ENCODE measurements around the gene PIK3C2G.
"Not testable (repeated sequence)": the region's sequence is repeated elsewhere in the genome, so short reads cannot be mapped to it uniquely, and the experiment has no call there.

The PIK3C2G gene, protein sequence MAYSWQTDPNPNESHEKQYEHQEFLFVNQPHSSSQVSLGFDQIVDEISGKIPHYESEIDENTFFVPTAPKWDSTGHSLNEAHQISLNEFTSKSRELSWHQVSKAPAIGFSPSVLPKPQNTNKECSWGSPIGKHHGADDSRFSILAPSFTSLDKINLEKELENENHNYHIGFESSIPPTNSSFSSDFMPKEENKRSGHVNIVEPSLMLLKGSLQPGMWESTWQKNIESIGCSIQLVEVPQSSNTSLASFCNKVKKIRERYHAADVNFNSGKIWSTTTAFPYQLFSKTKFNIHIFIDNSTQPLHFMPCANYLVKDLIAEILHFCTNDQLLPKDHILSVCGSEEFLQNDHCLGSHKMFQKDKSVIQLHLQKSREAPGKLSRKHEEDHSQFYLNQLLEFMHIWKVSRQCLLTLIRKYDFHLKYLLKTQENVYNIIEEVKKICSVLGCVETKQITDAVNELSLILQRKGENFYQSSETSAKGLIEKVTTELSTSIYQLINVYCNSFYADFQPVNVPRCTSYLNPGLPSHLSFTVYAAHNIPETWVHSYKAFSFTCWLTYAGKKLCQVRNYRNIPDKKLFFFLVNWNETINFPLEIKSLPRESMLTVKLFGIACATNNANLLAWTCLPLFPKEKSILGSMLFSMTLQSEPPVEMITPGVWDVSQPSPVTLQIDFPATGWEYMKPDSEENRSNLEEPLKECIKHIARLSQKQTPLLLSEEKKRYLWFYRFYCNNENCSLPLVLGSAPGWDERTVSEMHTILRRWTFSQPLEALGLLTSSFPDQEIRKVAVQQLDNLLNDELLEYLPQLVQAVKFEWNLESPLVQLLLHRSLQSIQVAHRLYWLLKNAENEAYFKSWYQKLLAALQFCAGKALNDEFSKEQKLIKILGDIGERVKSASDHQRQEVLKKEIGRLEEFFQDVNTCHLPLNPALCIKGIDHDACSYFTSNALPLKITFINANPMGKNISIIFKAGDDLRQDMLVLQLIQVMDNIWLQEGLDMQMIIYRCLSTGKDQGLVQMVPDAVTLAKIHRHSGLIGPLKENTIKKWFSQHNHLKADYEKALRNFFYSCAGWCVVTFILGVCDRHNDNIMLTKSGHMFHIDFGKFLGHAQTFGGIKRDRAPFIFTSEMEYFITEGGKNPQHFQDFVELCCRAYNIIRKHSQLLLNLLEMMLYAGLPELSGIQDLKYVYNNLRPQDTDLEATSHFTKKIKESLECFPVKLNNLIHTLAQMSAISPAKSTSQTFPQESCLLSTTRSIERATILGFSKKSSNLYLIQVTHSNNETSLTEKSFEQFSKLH (N-terminal part only)

DNA sequence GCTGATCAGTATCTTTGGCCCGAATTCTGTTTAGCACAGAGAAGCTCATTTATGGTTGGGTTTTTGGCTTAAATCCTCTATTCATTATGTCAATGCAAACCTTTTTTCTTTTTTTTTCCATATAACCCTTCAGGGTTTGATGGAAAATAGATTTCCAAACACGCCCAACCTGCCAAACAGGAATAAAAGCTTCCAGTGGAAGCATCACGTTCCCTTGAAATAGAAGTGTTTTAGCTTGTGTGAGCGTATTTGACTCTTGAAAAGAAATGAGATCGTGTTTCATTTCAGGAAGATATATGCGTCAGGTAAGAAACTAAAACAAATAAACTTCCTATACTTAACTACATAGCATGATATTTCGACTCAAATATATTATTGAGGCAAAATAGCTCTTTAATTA, at the start of gene PIK3C2G:
PIK3C2G (plus strand) TSS at position 246 of the 400 bp plus-strand sequence. CDS start 20,564 bp downstream, outside the sequence.
- DNase-seq, result no peak

- DNase-seq, result no peak
Observed at GRCh38 chr12:18217966-18218365, 43.4 kb upstream of the PIK3C2G start.

DNA sequence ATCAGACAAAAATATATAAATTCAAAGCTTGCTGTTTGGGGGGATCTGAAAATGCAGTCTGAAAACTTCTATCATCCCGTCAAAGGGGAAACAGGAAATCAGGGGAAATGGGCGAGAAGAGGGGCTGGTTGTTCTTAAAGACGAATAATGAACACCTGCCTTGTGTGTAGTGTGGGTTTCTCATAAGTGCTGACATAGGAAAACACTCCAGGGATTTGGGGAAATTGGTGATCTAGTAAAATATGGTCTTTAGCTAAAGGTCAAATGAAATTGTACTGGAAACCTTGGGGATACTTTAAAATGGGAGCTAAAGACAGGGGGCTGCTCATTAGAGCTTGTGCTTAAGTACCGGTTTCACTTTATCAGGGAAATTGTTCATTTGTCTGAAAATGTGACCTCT, 39.6 kb upstream of the PIK3C2G start:
- DNase-seq, result no peak

GRCh38 chr12:18222699-18223098, 38.6 kb upstream of the PIK3C2G start:
- DNase-seq, result no peak

DNA sequence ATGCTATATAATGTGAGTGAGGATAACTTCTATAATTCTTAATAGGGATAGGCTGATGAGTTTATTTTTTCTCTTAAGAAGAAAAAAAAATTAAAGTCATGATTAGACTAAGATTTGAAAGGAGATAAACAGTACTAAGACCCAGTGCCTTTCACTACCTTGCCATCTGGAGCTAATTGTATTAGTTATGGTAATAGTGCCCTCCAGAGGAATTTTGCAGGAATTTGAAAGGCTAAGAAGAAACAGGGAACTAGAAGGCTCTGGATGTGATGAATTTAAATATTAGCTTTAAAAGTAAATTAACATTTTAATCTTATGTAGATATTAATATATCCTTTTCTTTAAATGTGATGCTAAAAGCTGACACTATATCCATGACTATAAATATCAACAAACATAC, 36.6 kb upstream of the PIK3C2G start:
- no peak for DNase-seq

DNA sequence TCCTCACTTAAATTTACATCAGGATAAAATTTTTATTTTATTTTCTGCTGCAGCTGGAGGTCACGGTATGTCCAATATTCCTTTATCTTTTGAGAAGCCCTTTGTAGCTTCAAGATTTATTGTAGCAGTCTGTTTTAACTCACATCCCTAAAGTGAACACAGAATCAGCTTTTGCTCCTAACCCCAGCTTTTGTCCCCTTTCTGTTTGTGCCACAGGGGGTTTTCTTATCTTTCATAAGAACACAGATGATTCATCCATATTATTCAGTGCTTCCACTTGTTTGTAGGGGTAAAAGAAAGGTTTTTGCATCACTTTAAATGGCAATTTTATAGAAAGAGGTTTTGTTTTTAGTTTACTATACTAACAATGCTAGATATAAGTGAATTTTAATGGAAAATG, 21.8 kb upstream of the PIK3C2G start:
- DNase-seq, result no peak

DNA sequence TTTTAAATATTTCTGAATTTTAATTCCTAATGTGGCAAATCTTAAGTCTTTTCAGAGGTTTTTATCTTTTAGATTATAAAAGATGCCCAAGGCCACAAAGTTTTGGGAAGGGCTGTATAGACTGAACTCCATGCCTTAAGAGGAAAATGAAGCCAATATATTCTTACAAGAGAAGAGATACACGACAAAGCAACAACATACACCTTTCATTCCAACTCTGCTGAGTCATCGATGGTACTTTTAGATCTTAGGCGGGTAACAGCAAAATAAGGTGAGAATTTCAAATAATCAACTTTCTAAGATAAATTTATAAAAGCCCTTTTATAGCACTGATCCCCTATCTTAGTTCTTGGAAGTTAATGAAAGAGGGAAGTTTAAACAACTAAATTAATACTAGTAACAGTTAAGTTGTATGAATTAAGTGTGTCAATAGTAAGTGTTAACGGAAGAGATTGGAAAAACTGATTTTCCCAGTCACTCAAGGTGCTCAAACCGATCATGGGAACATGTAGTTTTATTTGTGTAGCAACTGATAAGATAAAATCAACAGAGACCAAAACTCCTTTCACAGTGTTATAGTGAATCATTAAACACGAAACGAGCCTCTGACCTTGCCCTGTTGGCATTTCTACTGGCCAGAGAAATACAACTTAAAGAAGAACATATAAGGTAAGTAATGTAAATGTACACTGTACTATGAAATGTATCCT, 18.8 kb upstream of the PIK3C2G start:
- DNase-seq, result no peak

DNA sequence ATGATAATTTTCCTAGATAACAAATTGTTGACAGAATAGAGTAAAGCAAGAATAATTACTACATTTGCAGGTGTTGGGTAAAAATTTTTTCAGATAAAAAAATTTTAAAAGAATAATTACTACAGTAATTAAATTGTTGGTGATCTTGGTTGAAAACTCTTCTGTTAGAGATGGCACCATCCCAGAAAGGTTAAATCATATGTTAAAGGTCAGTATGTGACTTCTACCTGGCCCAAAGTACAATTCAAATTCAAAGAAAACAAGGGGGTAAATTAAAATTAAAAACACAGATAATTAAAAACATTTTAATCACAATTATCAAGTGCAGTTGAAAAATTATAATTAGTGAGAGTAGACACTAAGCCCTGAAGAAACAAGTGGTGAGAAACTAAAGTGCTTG, 18.1 kb upstream of the PIK3C2G start:
- DNase-seq, result no peak

DNA sequence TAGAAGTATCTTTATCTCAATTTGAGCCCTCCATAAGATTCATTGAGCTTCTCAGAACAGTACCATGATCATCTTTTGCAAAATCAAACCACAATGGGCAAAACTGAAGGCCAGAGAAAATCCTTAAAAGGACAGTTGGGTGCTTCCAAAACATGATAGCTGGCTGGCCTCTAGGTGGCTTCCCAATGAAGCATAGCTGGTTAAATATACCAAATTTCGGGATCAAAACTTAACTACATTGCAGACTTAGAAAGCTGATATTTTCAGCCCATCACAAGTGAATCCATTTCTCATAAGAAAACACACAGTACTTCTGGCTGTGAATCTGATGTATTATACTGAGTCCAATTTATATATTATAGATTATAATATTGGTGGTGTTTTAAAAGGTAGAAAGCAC, 15.3 kb upstream of the PIK3C2G start:
- no peak for DNase-seq

DNA sequence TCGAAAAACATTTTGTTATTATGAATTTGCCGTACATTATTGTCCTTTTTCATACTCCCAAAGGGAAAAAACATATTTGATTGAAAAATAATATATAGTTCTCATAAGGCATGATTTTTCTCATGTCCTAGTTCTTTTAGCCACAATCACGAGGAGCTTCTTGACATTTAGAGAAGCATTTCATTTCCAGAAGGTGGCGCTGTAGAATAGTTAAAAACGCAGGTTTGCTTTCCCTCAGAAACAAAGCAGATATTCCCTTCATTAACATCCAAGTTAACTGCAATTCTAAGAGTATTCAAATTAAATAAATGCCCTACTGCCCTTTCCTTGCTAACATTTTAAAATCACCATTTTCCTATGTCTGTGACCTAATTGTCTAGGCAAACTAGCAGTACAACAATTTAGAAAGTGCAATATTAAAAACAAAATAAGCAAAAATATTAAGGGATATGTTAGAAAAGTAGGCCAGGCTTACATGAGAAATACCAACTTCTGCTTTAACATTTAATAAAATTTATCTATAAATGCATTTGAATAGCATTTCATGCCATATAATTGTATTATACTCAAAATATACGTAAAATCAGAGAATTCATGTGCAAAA, 10.9 kb upstream of the PIK3C2G start:
- no peak for DNase-seq

DNA sequence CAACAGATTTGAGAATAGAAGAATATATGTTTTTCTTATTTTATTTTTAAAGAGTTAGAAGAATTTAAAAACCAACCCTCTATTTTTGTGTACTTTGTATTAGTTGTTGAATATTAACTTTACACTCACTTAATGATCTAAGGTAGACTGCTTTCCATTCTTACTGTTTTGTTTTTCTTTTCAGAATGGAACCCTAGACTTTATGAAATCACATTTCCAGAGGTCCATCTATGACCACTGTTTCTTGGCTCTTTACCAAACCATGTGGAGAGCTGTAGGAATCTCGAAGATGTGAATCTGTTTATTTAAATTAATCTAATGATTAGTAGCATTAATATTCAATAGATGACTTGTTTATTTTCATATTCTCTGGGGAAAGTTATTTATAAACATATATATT, 7.2 kb upstream of the PIK3C2G start:
- no peak for DNase-seq

- not testable (repeated sequence) for DNase-seq
Observed at GRCh38 chr12:18255004-18255403, 6.3 kb upstream of the PIK3C2G start.

- no peak for DNase-seq
Observed at GRCh38 chr12:18257251-18257650, 4.1 kb upstream of the PIK3C2G start.

DNA sequence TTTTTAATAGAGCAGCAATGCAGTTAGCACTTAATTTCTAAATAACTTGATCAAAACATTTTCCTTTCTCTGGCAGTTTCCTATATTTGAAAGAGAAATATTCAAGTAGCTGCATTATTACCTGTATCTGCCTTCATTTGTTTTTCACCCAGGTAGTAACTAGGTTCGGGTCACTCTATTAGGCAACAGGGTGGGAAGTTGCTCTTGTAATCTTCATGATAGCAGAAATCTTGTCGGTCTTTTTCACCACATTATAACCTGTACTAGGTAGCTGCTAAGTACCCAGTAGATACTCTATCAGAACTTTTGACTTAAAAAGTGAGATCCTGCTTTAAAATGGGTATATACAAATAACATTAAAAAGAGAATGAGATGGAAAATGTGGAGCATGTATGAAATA, 2.4 kb upstream of the PIK3C2G start:
- DNase-seq, result no peak

DNA sequence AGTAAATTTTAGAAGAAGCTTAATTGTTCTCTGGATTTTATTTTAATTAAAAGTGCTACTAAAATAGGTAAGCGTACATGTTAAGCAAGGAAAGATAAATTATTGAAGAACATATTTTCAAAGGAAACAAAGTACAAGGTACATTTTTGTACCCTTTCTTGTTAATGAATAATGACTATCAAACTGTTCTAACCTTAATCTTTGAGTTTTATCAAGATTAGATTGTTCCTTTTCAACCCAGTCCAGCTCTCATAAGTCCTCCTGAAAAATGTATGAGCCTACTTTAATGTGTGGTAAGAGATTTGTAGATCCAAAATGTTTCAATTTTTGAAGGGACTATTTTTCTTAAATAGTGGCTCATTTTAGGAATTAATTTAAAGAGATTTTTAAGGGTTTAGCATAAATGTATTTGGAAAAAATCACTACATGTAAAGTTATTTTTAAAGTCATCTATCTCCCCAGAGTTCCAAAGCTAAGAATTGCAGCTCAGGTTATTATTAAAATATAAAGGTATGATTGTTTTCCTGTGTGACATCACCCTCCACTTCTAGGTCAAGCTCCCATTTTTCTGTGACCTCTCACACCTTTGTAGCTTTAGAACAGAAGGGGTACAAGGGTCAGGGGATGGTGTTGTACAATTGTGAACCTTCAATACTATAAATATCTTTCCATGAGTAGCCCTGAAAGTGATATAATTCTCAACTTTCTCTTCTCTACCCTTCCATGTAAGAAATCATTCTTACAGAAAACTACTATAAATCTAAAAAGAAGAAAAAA, 1.2 kb upstream of the PIK3C2G start:
- DNase-seq, result no peak

DNA sequence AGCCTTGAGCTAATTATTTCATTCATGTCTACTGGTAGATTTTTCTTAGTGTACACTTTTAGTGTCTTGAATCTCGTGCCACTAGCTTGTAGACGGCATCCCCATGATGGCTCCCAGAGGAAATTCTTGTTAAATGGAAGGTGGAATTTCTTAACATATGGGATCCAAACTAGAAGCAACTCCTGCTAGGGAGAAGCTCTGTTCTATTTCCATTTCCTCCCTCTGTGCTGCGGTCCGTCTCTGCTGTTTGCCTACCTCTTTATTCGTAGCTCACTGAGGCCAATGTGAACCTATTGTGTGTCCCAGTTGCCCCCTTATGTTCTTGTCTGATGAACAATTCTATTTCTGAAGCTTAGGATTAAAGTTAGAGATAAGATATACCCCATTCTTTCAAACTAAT, 588 bp downstream of the PIK3C2G start:
- no peak for DNase-seq

GRCh38 chr12:18262514-18262913, 1.2 kb downstream of the PIK3C2G start:
- DNase-seq, result no peak

DNA sequence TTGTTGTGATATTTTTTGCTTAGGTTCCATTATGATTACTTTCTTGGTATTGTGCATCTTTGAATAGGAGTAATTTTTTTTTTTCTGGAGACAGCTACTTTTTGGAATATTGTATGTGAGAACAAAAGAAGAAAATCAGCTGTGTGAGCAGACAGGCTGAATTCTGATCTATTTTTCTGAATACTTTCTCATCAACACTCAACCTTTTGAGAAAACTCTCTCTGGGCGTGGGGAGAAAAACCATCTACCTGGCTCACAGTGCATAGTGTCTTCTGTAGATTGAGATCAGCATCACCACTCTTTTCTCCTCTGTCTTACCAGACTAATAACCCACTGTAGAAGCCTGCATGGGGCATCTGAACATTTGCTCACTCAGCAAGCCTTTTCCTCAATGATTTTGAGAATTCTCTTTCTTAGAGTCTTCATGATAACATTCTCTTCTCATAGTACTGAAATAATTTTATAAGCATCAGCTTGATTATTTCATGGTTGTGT, 3.3 kb downstream of the PIK3C2G start:
- DNase-seq, result no peak

- DNase-seq, result no peak
Observed at GRCh38 chr12:18267427-18268099, 6.2 kb downstream of the PIK3C2G start.

- no peak for DNase-seq
Observed at GRCh38 chr12:18270958-18271460, 9.7 kb downstream of the PIK3C2G start.
